ENCODE measurements around the gene TAF6. TPM values are rescaled to one million over a fixed set of nuclear protein-coding genes. Genes with fewer than 3 reads are reported as not detected.

Gene TAF6
- 37.1 and 78.6 TPM in 2 replicates for total RNA-seq

DNA sequence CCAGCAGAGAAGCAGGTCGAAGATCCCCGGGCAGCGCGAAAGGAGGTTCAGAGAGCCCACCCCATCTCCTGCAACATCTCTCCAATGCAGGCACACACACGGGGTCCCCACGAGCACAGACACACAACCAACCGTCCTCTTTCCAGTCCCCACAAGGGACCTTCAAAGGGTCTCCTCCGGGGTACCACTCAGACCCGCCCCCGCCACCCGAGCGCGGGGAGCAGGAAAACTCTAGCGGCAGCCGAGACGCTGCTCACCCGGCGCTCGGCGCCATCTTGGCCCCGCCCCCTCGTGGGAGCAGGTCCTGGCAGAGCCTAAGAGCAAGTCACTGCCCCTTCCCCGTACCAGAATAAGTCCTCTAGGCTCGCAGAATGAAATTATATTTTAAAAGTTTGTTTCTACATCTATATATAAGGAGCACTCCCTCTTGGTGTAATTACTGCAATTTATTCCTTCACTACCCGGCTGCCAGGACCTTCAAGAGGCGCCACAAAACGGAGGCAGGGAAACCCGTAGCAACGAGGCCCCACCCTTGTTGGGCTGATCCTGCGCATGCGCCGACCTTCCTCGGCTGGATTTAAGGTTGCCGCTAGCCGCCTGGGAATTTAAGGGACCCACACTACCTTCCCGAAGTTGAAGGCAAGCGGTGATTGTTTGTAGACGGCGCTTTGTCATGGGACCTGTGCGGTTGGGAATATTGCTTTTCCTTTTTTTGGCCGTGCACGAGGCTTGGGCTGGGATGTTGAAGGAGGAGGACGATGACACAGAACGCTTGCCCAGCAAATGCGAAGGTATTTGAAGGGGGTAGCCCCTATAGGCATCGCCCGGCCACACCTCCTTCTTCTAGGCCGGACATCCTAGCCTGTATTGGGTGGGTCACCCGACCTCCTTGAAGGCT lies at the start of gene TAF6, which contains the start of gene CNPY4:
TSS of gene TAF6 (minus strand) at position 287 of the 898 bp plus-strand sequence. CDS start 5,149 bp downstream, outside the sequence.
TSS of gene CNPY4 (plus strand) at position 563 of the 898 bp plus-strand sequence. CDS start at position 674, 111 bp downstream.
- peak; percentile 97 for DNase-seq

DNA sequence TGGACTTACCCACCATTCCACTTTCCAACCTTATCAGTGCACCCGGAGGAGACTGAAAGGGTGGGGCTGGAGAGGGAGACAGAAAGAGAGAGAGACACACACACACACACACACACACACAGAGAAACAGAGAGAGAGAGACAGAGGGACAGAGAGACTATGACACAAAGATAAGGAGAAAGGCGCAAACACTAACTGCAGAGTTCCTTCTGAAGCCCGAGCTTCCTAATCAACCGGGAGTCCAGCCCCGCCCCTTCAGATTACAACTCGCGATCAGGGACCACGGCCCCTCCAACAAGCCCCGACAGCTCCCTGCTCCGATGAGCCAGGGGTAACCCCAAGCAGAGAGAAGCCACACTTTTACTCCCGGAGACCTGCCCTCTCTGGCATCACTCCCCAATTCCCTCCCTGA lies 48.8 kb upstream of the TAF6 start:
- no peak for DNase-seq

DNA sequence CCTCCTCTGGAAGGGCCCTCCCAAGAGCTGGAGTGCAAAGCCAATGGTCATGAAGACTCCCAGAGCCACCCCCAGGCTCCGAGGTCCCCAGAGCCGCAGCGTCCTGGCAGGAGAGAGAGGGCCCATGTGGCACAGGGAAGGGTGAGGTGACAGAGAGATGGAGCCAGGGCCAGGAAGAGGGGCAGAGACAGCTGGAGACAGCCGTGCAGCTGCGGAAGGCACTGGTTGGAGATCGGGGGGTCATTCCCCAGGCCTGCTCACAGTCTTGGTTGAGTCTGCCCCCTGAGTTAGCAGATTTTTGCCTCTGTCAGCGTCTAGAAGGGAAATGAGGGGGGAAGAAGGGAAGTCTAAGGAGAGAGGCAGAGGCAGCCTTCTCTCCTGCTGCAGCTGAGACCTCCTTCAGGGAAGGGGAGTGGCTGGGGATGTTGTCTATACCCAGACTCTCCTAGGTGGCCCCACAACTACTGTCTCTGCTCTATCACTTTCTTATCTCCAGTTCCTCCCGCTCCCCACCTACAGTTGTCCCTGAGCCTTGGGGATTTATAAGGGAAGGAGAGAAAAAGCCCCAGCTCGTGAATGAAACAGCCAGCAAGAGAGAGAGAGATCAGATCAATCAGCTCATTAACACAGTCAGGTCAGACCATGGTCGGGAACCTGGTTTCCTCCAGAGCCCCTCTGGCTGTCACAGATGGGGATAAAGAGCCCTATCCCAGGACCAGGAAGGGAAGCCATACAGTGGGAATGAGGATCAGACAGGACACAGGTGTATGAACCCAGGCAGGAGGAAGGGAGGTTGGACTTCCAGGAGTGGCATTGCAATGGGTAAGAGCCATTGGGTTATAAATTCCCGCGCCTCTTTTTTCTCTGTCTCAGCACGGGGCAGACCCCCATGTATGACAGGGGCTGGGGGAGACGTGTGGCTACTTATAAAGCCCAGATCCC lies 48.1 kb upstream of the TAF6 start:
- no peak for DNase-seq

DNA sequence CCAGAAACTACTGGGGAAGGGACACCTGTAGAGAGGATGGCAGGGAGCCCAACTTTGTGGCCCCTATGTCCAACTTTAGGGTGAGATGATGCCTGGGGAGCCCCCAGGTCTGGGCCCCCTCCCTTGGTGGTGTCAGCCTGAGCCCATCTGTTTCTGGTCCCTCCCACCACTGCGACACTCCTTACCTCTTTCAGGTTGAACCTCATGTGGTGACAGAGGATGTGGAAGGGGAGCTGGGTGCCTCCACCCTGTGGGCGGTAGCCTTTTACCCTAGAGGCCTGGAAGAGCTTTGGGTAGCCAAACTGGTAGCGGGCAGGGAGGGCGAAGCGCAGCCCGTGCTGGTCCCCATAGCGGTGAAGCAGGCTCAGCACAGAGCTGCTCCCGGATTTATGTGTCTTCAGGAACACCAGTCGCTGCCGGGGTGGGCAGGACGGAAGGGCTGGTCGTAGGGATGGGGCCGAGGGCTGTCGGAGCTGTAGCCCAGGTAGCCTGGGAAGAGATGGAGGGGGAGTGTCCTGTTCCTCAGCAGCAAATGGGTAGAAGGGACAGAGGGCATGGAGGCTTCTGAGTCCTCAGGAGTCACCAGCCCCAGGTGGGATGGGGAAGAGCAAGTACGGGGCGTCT lies 47.3 kb upstream of the TAF6 start:
- DNase-seq, result no peak

DNA sequence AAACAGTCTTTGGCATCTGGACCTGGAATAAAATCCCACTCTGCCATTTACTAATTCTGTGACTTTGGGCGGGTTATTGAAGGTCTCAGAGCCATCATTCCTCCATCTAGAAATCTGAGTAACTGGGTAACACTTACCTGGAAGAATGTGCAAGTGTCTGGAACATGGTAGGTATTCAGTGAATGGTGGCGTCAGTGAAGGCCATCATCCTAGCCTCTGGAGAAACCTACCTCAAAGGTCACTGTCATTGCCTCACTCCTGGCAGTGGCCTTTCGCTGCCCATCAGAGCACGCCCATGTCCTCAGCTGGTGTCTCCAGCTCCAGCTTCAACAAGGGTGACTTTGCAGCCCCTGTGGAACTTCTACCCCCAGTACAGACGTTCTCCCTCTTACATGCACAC lies 44.7 kb upstream of the TAF6 start:
- DNase-seq, result no peak

DNA sequence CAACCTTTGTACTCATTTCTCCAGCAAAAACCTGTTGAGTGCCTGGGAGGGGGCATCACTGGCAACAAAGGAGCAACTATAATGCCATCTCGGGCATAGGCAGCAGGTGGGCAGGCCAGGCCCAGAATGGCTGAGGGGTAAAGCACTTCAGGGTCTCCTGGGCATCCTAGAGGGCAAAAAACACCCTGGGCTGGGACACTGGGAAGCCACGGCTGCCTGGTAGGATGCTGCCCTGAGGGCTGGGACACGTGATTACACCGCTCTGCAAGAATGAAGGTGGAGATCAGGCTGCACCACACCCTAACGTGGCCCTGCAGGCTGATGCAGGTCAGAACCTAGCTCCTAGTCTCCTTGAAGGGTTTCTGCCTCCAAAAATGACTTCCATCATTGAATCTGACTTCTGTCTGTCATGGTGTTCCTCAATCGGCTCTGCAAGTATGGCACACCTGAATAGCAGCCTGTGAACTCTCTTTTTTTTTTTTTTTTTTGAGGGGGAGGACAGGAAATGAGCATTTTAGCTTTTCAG lies 43.9 kb upstream of the TAF6 start:
- DNase-seq, result no peak

DNA sequence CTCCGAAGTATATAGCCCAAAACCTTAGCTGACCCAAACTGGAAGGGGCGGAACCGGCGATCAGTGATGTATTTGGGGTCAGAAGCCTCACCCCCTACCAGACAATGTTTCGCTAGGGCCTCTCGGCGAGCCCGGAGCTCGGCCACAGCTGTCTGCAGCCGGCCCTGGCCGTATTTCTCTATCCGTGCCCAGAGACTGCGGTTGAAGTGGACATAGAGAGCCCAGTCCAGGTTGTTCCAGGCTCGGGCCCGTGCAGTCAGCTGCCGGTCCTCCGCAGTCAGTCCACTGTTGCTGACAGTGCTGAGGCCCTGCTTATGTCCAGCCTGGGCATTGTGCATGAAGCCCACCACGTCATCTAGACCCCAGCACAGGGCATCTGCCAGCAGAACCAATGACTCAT lies 40.9 kb upstream of the TAF6 start:
- no peak for DNase-seq

DNA sequence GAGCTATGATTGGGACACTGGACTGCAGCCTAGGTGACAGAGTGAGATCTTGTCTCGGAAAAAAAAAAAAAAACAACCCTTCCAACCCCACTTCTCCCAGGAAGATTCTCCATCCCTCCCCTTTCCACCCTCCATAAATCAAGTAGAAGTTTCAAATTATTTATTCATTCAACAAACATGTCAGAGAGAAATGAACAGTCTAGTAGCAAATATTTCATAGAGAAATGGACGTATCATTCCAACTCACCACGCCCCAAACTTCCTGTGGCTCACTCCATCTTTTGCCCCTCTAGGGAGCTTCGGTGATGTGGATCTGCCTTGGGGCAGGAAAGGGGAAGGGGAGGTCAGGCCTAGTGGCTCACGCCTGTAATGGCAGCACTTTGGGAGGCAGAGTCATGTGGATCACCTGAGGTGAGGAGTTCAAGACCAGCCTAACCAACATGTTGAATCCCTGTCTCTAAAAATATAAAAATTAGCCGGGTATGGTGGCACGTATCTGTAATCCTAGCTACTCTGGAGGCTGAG lies 40.0 kb upstream of the TAF6 start:
- no peak for DNase-seq

DNA sequence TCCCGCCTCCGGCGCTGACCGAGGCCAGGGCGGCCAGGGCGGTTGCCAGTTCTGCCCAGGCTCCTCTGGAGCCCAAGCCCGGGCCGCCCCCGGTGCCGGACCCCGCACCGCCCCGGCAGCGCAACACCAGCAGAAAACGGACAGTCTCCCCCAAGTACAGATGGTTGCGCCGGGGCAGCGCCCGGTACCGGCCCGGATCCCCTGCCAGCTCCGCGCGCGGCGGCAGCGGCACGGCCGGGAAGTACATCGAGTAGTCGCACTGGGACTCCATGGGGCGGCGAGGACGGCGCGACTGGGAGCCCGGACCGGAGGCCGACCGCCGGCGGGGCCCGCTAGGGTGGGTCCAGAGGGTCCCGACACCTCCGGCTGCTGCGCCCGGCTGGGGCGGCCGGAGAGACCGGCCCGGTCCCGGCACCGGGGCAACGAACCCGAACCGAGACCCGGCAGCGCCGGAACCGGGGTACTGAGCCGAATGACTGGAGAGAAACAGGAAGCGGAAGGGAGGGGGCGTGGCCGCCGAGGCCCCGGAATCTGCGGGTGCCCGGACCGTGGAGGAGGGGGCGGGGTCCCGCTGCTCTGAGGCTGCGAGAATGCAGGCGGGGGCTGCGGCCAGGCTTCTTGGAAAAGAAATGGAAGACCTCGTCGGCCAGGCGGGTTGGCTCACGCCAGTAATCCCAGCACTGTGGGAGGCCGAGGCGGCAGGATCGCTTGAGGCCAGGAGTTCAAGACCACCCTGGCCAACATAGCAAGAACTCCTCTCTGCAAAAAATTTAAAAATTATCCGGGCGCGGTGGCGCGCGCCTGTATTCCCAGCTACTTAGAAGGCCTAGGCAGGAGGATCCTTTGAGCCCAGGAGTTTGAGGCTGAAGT lies 39.3 kb upstream of the TAF6 start, which contains the start of gene TRAPPC14:
TSS of gene TRAPPC14 (minus strand) at position 495 of the 870 bp plus-strand sequence. CDS start at position 271, 224 bp downstream.
- DNase-seq, result peak; percentile 71

DNA sequence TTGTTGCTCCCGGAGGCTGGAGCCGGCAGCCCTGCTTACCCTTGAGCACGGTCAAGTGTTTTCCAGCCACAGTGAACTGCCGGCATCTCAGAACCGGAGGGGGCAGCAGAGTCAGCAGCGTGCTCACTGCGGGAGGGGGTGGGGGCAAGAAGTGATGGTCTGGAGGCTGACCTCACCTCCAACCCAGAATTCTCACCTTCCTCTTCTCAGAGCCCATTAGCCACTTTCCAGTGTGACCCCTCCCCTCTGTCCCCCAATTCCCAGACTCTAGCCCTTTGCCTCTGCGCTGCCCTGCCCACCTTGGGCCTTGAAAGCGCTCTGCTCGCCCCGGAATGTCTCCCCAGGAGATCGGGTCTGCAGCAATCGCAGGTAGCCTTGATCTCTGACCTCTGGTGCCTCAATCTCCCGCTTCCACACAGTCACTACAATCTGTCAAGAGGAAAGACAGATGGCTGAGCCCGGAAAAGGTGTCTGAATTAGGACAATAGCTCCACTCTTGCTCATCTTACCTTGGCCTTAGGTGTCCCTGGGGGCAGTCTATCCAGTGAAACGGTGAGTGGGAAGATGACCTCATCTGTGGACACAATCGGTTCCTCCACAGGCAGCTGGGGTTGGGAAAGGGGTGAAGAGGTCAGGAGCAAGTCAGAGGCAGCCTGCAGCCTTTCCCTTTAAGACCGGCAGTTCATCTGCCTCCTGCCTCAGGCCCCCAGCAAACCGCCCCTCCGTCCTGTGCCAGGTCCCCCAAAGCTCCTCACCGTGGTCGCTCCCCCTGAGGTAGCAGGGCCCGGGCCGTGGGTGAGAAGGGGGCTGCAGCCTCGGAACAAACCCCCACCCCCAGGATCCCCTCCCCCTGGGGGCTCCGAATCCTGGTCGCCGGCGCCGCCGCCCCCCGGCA lies 38.4 kb upstream of the TAF6 start:
- DNase-seq, result peak; percentile 68

DNA sequence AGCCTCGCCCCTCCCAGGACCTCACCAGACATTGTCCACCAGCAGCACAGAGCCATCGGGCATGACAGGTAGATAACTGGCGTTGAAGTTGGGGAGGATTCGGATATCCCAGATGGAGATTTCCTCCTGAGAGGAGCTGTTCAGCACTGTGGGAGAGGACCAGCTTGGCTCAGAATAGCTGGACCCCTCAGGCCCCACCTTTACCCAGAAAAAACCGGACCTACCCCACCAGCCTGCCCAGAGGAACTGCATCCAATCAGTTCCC lies 37.8 kb upstream of the TAF6 start:
- no peak for DNase-seq

DNA sequence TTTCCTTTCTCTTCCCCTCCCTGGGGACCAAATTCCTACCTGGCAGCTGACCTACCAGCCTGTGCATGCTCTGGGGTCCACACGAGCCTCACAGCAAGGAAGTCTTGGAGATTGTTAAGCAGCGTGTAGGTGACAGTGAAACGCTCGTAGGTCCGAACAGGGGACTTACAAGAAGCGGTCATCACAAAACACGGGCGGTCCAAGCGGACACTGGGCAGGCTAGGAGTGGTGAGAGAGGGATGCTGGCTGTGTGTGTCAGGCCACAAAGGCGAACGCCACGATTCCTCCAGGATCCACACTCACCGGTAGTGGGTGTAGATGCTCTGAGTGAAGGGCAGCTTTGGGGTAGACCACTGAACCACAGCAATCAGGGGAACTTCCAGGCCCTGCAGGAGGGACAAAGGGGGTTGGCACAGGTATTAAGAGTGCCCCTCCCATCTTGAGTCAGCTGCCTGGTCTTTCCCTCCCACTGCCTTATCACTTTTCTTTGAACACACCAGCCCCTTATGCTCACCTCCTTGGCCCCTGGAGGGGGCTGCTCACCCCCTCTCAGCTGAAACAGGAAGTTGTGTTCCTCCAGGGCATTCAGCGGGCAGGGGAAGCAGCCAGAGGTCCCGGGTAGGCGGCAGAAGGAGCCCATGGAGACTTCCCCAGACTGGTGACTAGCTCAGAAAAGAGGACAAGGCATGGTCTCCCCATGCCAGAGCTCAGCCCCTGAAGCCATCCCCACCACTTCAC lies 37.3 kb upstream of the TAF6 start:
- DNase-seq, result no peak

DNA sequence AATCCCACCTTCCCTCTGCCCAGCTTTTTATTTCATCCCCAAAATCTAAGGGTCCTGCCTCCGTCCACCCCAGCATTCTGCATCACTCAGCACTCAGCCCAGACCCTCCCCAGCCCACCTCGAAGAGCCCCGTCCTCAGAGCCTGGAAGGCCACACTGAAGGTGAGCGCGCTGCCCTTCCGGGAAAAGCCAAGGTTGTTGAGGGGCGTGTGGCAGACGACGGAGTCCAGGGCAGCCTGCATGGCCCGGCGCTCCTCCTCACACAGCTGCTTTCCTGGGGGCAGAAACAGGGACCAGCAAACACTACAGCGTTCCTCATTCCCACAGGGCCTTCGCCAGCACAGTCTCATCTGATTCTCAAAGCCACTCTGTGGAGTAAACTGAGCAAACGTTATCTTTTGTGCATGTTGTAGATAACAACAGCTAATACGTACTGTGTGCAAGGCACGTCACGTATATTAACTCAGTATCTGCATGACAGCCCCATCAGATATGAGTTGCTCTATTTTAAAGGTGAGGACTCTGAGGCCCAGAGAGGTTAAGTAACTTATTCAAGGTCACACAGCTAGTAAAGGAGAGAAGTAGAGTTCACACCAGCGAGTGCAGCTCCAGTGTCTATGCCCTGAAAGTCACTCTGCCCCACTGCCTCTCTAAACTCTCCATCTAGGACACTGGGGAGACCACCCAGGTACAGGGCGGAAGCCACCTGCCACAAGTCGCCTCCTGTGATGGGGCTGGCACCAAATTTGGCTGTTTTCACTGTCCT lies 36.6 kb upstream of the TAF6 start:
- no peak for DNase-seq

DNA sequence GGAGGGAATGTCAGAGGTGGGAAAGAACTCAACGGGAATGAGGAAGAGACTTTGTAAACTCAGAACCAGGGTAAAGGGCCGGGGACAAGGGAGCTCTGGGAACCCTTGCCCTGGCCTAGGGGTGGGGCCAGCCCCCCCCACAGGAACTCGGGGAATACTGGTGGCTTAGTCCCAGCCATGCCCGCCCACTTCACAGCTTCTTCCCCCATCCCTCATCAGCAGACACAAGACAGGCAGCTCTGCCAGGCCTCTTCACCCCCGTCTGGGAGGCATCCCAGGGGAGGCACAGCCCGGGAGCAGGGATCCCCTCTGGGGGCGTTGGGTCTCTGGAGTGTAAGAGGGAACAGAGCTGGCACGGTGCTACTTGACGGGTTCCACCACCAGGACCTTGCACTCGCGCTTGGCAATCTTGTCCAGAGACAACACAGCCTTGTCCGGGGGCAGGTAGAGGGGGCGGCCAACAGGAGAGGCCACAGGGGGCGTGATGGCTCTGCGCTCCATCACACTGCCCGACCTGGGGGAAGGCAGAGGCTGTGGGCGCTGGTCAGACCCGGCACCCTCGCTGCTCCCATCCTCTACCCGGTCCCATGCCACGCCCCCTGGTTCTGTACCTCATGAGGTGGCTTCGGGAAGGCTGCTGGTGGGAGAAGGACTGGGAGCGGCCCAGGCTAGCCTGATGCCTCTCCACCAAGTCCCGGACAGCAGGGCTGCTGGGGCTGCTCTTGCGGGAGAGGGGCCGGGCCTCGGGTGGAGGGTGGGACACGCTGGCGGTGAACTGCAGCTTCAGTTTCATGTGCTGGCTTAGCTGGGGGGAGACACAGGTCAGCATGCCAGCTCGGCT lies 35.7 kb upstream of the TAF6 start:
- no peak for DNase-seq

DNA sequence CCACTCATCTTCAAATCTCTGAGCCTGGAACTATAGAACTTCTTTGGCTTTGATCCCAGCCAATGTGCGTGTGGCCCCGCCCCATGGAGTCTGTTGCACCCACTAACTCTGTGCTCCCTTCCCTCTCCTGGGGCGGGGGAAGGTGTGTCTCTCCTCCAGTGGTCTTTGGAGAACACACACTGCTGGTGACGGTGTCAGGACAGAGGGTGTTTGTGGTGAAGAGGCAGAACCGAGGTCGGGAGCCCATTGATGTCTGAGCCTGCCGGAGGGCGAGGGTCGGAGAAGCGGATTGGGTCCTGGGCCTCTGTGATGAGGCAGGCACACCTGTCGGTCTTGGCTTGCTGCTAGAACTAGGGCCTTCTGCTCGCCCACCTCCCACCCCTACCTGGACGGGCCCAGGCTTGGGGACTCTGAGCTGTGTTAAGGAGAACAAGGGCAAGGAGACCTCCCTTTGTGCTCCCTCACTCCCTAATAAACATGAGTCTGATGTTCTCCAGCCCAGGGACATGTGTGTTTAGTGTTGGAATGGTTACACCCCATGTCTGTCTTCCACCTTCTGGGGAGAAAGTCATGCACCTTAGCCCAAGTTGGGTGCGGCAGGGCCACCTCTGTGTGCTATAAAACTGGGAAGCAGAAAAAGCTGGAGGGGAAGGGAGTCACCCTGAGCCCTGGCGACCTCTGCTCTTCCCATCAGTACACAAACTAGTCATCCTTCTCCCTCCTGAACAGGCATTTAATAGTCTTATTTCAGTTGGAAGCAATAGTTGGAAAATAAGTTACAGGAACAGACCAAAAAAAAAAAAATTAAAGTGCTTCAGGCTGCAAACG lies 34.8 kb upstream of the TAF6 start:
- DNase-seq, result no peak

DNA sequence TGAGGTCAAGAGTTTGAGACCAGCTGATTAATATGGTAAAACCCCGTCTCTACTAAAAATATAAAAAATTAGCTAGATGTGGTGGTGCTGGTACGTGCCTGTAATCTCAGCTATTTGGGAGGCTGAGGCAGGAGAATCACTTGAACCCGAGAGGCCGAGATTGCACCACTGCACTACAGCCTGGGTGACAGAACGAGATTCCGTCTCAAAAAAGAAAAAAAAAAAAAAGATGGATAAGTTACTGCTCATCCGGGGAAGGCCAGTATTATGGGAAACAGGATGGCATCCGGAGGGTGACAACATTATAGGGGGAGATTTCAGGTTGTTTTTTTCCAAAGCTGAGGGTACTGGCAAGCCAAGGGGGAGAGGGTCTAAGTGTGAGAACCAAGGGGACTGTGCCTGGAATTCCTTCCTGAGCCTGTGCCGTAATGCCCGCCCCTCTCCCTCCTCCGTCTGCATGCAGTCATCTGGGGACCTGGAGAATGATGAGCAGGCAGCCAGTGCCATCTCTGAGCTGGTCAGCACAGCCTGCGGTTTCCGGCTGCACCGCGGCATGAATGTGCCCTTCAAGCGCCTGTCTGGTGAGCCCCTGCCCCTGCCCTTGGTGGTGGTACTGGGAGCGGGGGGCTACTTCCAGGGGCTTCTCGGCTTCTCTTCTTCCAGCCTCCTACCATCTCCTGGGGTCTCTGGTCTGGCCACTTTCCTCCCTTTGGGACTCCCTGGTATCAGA lies 33.9 kb upstream of the TAF6 start:
- DNase-seq, result no peak

All from dermis blood vessel endothelial cell (primary cell).